Measurements from ENCODE around the gene SRCIN1. TPM values are rescaled to one million over a fixed set of nuclear protein-coding genes. Genes with fewer than 3 reads are reported as not detected.
A peak's percentile ranks its signal among the peaks of the same experiment; 100 is the strongest.

SRCIN1 gene
- total RNA-seq, 1 donor from 2014 or later, result 0.05 TPM

DNA sequence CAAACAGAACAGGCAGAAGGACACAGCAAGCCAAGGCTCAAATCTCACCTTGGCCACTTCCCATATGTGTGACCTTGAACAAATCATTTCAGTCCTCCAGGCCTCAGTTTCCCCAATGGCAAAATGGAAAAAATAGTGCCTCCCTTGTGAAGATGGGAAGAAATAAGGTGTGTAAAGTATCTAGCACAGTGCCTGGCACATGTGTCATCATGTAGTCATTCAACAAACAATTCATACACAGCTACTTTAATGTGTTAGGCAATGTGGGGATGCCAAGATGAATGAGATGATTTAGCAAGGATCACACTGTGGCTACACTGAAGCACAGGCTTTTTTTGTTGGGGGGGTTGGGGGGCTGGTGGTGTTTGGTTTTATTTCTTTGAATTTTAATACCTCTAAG is 13.3 kb downstream of the SRCIN1 start:
- no peak for DNase-seq (ENCODE audit: extremely low spot score, unreplicated experiment)
- H3K27ac Mint-ChIP-seq (ENCODE audit: unreplicated experiment), result no peak overlapping the region
- TF ChIP-seq, protein P1, sequence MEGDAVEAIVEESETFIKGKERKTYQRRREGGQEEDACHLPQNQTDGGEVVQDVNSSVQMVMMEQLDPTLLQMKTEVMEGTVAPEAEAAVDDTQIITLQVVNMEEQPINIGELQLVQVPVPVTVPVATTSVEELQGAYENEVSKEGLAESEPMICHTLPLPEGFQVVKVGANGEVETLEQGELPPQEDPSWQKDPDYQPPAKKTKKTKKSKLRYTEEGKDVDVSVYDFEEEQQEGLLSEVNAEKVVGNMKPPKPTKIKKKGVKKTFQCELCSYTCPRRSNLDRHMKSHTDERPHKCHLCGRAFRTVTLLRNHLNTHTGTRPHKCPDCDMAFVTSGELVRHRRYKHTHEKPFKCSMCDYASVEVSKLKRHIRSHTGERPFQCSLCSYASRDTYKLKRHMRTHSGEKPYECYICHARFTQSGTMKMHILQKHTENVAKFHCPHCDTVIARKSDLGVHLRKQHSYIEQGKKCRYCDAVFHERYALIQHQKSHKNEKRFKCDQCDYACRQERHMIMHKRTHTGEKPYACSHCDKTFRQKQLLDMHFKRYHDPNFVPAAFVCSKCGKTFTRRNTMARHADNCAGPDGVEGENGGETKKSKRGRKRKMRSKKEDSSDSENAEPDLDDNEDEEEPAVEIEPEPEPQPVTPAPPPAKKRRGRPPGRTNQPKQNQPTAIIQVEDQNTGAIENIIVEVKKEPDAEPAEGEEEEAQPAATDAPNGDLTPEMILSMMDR (IDR thresholded peaks at IDR 0.05), result no peak
- no peaks in the 10 kb centered on the region for H3K36me3 Mint-ChIP-seq (ENCODE audit: unreplicated experiment)
- no peak overlapping the region for H3K4me3 Mint-ChIP-seq (ENCODE audit: unreplicated experiment)
- peaks cover 58% of the 10 kb centered on the region for H3K27me3 Mint-ChIP-seq (ENCODE audit: unreplicated experiment)
- peaks cover 12% of the 10 kb centered on the region for H3K4me1 Mint-ChIP-seq (ENCODE audit: unreplicated experiment)
- H3K9me3 Mint-ChIP-seq (ENCODE audit: unreplicated experiment), result no peaks in the 10 kb centered on the region

GRCh38 chr17:38591759-38592241 is 14.0 kb downstream of the SRCIN1 start:
- H3K4me3 Mint-ChIP-seq (ENCODE audit: unreplicated experiment), result no peak overlapping the region
- TF ChIP-seq, protein P1 (IDR thresholded peaks at IDR 0.05), result no peak
- peaks cover 12% of the 10 kb centered on the region for H3K4me1 Mint-ChIP-seq (ENCODE audit: unreplicated experiment)
- H3K27me3 Mint-ChIP-seq (ENCODE audit: unreplicated experiment), result peaks cover 56% of the 10 kb centered on the region
- peak overlapping the region; percentile 23 for H3K27ac Mint-ChIP-seq (ENCODE audit: unreplicated experiment)
- DNase-seq (ENCODE audit: extremely low spot score, unreplicated experiment), result no peak
- H3K36me3 Mint-ChIP-seq (ENCODE audit: unreplicated experiment), result no peaks in the 10 kb centered on the region
- H3K9me3 Mint-ChIP-seq (ENCODE audit: unreplicated experiment), result no peaks in the 10 kb centered on the region

DNA sequence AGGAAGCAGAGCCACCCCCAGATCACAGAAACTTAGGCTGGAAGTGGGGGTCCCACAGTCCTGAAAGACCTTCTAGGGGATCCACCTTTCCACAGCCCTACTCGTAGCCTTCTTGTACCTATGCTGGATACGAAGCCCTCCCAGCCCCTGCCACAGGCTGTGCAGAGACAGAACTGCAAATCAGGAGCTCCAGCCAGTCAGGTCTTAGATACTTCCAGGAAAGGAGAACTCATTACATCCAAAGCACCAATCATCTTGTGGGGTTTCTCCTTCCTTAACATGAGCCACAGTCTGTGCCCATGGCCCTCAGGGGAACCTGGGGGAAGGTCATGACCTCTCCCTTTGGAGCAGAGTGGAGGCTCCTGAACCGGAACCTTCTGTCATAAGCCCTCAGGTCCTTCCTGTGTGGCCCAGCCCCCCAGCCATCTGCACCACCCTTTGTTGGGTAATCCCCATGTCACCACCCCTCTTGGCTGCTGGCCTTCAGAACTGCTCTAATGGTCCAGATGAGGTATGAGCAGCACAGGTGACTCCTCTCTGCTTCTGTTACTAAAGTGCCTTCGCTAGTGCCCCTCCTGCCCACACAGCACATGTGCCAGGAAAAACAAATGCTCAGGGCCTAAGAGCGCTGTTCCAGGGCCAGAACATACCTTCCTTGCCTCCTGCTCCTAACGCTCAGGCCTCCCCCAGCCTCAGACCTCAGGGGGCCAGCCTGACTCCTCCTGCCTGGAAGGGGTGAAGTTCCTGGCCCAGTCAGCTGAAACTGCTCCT is 14.6 kb downstream of the SRCIN1 start:
- Mint-ChIP-seq H3K27ac (ENCODE audit: unreplicated experiment) (peak overlapping the region; percentile 23), H3K9me3 (ENCODE audit: unreplicated experiment) (no peaks in the 10 kb centered on the region), H3K27me3 (ENCODE audit: unreplicated experiment) (peaks cover 54% of the 10 kb centered on the region), H3K36me3 (ENCODE audit: unreplicated experiment) (no peaks in the 10 kb centered on the region), H3K4me1 (ENCODE audit: unreplicated experiment) (peaks cover 12% of the 10 kb centered on the region), H3K4me3 (ENCODE audit: unreplicated experiment) (no peak overlapping the region)
- no peak for DNase-seq (ENCODE audit: extremely low spot score, unreplicated experiment)
- TF ChIP-seq, protein P1 (IDR thresholded peaks at IDR 0.05), result no peak

GRCh38 chr17:38589462-38590114 is 16.2 kb downstream of the SRCIN1 start:
- peaks cover 52% of the 10 kb centered on the region for H3K27me3 Mint-ChIP-seq (ENCODE audit: unreplicated experiment)

More at GRCh38 chr17:38589462-38590114, 16.2 kb downstream of the SRCIN1 start:
- no peak overlapping the region for H3K27ac Mint-ChIP-seq (ENCODE audit: unreplicated experiment)
- H3K4me1 Mint-ChIP-seq (ENCODE audit: unreplicated experiment), result peaks cover 16% of the 10 kb centered on the region
- no peak for DNase-seq (ENCODE audit: extremely low spot score, unreplicated experiment)
- no peak overlapping the region for H3K4me3 Mint-ChIP-seq (ENCODE audit: unreplicated experiment)
- no peaks in the 10 kb centered on the region for H3K36me3 Mint-ChIP-seq (ENCODE audit: unreplicated experiment)
- TF ChIP-seq, protein P1 (IDR thresholded peaks at IDR 0.05), result no peak
- no peaks in the 10 kb centered on the region for H3K9me3 Mint-ChIP-seq (ENCODE audit: unreplicated experiment)

Measured in osteocyte (in vitro differentiated cells).